GM21528 (cell line): ENCODE results near the gene TAS1R3.
A peak's percentile ranks its signal among the peaks of the same experiment; 100 is the strongest.

ENCODE experiments used
- ATAC-seq: cut with Tn5 transposase; IDR thresholded peaks from one replicate; pipeline ENCODE4 v1.9.1; 2021; ENCODE audit warnings: mild to moderate bottlenecking, moderate library complexity; ENCODE audit not compliant: unreplicated experiment, low FRiP score

Gene TAS1R3

DNA sequence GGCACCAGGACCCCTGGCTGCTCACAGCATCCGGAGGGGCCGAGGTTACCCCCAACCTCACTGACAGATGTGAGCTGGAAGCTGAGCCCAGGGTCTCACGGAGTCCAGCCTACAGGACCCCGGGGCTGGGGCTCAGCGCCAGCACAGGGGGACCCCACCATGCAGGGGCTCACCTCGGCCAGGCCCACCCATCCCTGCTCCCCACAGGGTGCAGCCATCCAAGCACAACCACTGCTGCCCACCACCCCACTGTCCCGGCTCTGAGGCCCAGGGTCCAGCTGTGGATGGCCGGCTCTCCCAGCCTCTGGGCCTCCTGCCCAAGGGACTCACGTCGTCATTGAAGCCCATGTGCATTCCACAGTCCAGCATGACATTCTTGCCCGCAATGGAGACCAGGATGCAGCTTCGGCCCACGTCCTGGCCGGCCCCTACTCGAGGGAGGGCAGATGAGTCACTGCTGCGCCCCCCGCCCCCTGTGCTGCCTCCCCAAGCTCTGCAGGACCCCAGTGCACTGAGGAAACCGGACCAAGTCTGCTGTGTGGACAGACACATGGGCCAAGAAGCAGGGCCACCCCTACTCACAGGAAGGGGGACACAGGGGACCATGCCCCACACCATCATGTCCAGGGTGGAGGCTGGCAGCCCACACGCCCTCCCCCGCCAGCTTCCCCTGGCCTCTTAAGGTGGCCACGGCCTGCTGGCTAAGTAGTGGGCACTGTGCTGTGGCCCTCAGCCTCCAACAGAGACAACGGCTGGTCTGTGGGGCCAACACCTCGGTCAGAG is 10.2 kb upstream of the TAS1R3 start:
- ATAC-seq = no peak

DNA sequence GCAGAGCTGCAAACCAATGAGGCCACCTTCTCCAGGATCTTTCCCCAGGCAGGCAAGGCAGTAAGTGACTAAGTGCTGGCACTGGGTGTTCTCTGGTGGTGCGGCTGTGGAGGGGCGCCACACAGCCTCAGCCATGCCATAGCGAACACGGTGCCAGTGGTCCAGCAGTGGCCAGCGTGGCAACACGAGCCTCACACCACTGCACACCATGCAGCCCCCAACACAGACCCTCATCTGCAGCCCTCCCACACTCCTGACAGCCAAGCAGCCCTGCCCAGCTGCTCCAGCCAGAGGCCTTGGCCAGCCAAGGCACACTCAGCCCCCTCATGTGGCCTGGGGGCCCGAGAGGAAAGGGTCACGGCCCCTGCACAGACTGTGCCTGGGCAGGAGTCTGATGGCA is 9.6 kb upstream of the TAS1R3 start:
- ATAC-seq = no peak

DNA sequence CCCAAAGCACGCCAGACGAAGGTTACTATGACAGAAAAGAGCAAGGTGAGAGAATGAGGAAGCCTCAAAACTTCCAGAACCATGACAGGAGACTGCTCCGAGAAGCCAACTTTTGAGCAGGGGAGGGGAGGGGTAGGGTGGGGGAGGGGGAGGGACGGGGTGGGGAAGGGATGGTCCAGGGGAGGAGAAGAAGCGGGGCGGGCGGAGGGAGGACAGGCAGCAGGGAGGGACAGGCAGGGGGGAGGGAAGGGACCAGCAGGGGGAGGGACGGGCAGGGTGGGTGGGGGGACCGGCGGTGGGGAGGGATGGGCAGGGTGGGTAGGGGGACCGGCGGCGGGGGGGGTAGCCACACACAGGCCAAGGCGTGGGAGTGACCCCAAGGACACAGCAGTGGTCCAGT is 8.7 kb upstream of the TAS1R3 start:
- ATAC-seq = no peak

DNA sequence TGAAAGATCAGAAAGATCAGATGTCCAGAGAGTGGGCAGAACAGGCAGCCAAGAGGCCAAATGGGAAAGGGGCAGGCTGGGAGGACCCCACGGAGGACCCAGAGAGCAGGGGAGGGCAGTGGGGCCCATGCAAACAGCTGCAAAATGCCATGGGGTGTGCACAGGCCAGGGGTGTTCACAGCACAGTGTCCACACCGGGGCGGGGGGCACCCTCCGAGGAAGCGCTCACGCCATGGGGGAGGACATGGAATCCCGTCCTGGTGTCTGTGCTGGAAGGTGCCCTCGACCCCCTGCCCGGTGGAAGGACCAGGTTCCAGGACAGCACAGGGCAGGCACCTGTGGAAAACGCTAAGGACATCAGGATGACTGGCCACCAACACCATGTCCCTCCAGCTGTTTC is 8.1 kb upstream of the TAS1R3 start:
- ATAC-seq = no peak

DNA sequence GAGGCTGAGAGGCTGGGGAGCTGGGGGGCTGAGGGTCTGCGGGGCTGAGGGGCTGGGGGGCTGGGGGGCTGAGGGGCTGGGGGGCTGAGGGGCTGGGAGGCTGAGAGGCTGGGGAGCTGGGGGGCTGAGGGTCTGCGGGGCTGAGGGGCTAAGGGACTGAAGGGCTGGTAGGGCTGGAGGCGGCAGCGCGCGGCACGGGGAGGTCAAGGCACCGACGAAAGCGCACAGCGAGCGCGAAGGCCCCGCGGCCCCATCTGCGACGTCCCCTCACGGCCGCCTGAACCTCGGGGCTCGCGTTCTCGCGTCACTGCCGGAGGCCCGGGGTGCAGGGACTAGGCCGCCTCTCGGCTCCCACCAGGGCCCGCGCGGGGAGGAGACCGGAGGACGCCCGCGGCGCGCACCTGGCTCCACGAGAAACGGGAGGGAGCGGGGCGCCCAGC is 7.0 kb upstream of the TAS1R3 start:
- ATAC-seq = peak; percentile 26

DNA sequence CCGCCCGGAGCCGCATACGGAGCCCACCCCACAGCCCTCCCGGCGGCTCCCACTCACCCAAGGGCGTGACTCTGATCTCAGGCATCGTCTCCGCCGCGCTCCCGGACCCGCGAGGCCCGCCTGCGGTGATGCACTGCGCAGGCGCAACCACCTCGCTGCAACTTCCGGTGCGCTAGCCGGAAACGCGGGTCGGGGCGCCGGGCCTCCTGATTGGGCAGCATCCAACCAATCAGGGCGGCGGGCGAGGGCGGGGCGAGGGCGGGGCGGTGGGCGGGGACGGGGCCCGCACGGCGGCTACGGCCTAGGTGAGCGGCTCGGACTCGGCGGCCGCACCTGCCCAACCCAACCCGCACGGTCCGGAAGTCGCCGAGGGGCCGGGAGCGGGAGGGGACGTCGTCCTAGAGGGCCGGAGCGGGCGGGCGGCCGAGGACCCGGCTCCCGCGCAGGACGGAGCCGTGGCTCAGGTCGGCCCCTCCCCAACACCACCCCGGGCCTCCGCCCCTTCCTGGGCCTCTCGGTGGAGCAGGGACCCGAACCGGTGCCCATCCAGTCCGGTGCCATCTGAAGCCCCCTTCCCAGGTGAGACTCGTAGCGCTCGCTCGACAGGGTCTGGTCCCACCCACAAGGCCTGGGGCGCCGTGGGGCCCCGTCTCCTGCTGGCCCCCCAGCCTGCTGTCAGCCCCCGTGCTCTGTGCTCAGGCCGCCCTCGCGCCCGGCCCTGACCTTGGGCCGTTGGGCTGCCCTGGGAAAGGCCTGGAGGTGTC is 6.4 kb upstream of the TAS1R3 start, which contains the start of the genes CPTP and INTS11:
TSS of gene CPTP (plus strand) at position 279 of the 764 bp plus-strand sequence. CDS start 2,109 bp downstream, outside the sequence.
TSS of gene INTS11 (minus strand) at position 137 of the 764 bp plus-strand sequence. CDS start at position 85, 52 bp downstream.
- ATAC-seq = peak; percentile 63

DNA sequence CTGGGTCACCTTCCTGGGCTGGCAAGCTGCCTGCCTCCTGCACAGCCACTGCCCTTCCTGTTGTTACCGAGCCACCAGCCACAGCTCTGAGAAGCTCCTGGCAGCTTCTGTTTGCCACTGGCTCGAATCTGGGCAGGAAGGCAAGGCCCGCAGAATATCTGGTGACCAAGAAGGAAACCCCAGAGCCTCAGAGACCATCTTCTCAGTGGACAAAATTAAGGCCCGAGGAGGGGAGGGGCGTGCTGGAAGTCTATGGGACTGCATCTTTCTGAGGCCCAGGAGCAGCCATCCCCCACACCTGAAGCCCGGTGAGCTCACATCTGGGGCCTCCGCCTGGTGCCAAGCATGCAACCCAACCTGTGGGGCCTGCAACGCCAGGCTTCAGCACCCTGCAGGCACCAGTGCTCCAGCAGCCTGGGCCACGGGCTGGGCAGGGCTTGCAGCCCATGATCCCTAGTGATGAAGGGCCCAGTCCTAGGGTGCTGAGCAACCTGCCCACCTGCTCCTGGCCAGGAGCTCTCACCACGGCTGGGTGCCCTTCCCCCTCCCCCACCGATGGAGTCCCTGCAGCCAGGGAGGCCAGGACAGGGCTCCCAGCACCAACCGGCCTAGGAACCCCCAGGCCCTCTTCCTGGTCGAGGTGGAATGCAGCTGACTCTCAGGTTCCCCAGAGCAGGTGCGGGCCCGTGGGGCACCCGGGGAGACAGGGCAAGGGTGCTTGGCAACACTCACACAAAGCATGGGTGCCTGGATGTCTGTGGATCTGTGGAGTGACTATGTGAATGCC is 5.6 kb upstream of the TAS1R3 start:
- no peak for ATAC-seq

DNA sequence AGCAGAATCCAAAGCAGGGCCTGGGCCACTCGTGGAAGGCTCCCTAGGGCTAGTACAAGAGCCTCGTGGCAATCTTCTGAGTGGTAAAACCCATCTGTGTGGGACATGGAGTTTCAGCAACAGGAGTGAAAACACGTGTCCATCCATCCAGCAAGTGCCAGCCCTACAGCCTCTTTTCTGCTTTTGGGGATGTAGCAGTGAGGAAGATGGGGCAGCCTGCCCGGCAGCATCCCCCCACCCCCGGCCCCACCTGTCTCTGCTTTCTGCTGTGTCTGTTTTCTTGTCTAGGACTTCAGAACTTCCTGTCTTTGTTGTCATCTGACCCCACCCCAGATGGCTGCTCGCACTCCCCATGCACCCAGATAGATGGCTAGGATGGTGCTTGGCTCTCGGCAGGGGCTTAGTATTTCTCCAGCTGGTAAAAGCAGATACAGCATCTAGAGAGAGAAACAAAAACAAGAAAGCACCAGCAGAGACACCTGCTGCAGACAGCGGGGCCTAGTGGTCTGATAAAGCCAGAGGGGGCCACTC is 4.9 kb upstream of the TAS1R3 start:
- no peak for ATAC-seq

DNA sequence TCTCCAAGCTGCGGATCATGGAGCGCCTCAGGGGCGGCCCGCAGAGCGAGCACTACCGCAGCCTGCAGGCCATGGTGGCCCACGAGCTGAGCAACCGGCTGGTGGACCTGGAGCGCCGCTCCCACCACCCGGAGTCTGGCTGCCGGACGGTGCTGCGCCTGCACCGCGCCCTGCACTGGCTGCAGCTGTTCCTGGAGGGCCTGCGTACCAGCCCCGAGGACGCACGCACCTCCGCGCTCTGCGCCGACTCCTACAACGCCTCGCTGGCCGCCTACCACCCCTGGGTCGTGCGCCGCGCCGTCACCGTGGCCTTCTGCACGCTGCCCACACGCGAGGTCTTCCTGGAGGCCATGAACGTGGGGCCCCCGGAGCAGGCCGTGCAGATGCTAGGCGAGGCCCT is 3.8 kb upstream of the TAS1R3 start:
- ATAC-seq = no peak

DNA sequence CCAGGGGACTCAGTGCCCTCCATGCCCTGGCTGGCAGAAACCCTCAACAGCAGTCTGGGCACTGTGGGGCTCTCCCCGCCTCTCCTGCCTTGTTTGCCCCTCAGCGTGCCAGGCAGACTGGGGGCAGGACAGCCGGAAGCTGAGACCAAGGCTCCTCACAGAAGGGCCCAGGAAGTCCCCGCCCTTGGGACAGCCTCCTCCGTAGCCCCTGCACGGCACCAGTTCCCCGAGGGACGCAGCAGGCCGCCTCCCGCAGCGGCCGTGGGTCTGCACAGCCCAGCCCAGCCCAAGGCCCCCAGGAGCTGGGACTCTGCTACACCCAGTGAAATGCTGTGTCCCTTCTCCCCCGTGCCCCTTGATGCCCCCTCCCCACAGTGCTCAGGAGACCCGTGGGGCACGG is 2.8 kb upstream of the TAS1R3 start:
- no peak for ATAC-seq

DNA sequence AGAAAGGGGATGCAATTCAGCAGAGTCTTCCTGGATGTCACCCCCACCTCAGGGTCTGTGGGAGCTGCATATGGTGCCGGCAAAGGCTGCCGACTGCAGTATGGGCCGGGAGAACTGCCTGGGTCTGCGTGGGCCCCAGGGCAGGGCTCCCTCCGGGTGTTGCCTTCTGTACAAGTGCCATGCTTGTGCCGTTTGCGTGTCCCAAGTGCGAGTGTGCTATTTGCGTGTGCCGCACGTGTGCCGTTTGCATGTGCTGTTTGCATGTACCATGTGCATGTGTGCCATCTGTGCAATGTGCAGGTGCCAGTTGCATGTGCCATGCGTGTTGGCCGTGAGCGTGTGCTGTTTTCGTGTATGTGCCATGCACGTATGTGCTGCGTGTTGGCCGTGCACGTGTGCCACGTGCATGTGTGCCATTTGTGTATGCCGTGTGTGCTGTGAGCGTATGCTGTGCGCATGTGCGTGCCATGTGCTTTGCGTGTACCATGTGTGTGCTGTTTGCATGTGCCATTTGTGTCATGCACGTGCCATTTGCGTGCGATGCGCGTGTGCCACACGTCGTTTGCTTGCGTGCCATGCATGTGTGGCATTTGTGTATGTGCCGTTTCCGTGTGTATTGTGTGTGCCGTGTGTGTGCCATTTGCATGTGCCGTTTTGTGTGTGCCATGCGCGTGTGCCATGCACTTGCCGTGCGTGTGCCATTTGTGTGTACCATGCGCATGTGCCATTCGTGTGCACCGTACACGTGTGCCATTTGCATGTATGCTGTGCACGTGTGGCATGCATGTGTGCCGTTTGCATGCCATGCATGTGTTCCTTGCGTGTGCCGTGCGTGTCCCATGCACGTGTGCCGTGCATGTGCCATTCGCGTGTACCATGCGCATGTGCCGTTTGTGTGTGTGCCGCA is 1.5 kb upstream of the TAS1R3 start:
- no peak for ATAC-seq

DNA sequence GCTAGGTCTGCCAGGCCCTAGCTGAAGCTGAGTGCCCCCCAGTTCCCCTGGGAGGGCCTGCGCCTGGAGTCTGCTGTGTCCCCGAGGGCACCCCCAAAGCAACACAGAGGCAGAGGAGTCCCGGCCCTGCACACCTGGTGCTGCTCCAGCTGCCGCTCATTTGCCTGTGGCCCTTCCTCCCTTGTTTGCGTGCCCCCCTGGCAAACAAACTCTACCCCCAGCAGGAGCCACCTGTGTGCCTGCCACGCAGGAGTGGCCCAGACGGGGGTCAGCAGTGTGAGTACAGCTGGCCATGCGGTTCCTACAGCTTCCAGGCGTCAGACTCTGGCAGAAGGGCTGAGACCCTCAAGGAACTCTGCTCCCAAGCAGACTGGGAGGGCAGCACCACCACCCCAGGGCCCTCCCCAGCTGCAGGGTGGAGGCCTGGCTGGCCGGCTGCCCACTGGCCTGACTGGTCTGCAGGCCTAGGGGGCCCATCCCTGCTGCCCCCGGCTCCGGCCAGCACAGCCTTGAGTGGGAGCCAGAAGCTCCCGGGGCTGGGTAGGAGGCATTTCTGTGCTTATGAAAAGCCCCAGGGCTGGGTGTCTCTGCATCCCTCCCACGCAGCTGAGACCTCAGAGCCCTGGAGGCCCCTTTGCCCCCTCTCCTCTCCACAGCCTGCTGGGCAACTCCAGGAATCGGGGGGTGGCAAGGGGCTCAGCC is 563 bp upstream of the TAS1R3 start:
- no peak for ATAC-seq

DNA sequence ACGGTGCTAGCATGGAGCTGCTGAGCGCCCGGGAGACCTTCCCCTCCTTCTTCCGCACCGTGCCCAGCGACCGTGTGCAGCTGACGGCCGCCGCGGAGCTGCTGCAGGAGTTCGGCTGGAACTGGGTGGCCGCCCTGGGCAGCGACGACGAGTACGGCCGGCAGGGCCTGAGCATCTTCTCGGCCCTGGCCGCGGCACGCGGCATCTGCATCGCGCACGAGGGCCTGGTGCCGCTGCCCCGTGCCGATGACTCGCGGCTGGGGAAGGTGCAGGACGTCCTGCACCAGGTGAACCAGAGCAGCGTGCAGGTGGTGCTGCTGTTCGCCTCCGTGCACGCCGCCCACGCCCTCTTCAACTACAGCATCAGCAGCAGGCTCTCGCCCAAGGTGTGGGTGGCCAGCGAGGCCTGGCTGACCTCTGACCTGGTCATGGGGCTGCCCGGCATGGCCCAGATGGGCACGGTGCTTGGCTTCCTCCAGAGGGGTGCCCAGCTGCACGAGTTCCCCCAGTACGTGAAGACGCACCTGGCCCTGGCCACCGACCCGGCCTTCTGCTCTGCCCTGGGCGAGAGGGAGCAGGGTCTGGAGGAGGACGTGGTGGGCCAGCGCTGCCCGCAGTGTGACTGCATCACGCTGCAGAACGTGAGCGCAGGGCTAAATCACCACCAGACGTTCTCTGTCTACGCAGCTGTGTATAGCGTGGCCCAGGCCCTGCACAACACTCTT is 1.1 kb downstream of the TAS1R3 start:
- ATAC-seq = no peak

DNA sequence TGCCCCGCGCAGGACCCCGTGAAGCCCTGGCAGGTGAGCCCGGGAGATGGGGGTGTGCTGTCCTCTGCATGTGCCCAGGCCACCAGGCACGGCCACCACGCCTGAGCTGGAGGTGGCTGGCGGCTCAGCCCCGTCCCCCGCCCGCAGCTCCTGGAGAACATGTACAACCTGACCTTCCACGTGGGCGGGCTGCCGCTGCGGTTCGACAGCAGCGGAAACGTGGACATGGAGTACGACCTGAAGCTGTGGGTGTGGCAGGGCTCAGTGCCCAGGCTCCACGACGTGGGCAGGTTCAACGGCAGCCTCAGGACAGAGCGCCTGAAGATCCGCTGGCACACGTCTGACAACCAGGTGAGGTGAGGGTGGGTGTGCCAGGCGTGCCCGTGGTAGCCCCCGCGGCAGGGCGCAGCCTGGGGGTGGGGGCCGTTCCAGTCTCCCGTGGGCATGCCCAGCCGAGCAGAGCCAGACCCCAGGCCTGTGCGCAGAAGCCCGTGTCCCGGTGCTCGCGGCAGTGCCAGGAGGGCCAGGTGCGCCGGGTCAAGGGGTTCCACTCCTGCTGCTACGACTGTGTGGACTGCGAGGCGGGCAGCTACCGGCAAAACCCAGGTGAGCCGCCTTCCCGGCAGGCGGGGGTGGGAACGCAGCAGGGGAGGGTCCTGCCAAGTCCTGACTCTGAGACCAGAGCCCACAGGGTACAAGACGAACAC is 1.8 kb downstream of the TAS1R3 start:
- no peak for ATAC-seq

DNA sequence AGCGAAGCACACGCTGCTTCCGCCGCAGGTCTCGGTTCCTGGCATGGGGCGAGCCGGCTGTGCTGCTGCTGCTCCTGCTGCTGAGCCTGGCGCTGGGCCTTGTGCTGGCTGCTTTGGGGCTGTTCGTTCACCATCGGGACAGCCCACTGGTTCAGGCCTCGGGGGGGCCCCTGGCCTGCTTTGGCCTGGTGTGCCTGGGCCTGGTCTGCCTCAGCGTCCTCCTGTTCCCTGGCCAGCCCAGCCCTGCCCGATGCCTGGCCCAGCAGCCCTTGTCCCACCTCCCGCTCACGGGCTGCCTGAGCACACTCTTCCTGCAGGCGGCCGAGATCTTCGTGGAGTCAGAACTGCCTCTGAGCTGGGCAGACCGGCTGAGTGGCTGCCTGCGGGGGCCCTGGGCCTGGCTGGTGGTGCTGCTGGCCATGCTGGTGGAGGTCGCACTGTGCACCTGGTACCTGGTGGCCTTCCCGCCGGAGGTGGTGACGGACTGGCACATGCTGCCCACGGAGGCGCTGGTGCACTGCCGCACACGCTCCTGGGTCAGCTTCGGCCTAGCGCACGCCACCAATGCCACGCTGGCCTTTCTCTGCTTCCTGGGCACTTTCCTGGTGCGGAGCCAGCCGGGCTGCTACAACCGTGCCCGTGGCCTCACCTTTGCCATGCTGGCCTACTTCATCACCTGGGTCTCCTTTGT is 2.6 kb downstream of the TAS1R3 start:
- no peak for ATAC-seq

DNA sequence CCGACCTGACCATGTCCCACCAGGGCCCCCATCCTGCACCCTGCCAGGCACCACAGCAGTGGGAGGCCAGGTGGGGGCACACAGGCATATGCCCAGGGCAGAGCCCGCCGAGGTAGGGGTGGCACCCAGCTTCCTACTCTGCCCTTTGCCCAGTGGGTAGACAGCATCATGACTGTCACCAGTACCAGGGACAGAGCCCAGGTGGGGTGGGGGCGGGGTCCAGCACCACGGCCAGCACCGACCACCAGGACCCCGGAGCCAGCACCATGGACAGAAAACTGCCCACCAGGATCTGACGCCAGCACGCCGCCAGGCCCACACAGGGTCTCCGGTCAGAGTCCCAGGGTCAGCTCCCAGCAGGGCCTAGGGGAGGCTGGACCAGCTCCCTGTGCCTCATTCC is 3.8 kb downstream of the TAS1R3 start:
- no peak for ATAC-seq

DNA sequence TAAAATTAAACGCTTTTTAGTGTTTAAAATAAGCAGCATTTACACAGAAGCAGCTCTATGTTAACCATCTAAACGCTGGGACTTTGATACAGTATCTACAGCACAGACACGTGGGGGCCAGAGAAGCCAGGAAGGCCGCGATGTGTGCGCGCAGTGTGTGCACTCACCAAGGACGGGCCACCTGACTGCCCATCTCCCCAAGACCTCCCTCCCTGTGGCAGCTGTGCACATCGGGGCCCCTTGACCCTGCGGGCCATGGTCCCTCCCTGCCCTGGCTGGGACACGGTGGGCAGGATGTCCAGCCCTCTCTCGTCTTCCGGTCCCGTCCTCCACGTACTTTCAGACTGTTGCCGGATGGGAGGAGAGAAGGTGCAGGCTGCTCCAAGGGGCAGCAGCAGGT is 4.2 kb downstream of the TAS1R3 start:
- no peak for ATAC-seq
